WTC11 (cell line): ENCODE data around the gene MAP4K4. TPM values are rescaled to one million over a fixed set of nuclear protein-coding genes. Genes with fewer than 3 reads are reported as not detected.

Experiments used
- ATAC-seq: fragments of 200-7000 bp; cut with Tn5 transposase; 2 replicates; pipeline ENCODE4 v1.10.0; 2021; ENCODE audit warnings: mild to moderate bottlenecking, moderate library complexity
- CTCF ChIA-PET: fragments of 300-600 bp; sonication (Branson Sonifier 250); formaldehyde crosslinking; loops from one replicate; lab custom pipeline; 2021; ENCODE audit warnings: antibody characterized with exemption; lab: Charles Lee
- POLR2A ChIA-PET: fragments of 350-600 bp; sonication (Branson Sonifier 250); formaldehyde crosslinking; loops from one replicate; lab custom pipeline; 2021; ENCODE audit warnings: antibody characterized with exemption; lab: Charles Lee
- DNase-seq: peaks from one replicate; pipeline ENCODE4 v3.0.0; 2021; ENCODE audit warnings: low spot score
- H3K27ac Mint-ChIP-seq: 2 replicates; pipeline ENCODE4 v1.8.0; 2021; ENCODE audit warnings: mixed read lengths
- H3K27me3 Mint-ChIP-seq: 2 replicates; pipeline ENCODE4 v1.8.0; 2021; ENCODE audit warnings: low read depth, mild to moderate bottlenecking, moderate library complexity, mixed read lengths
- H3K36me3 Mint-ChIP-seq: 2 replicates; pipeline ENCODE4 v1.8.0; 2021; ENCODE audit warnings: mixed read lengths
- H3K4me1 Mint-ChIP-seq: 2 replicates; pipeline ENCODE4 v1.8.0; 2022; ENCODE audit warnings: mixed read lengths
- H3K4me3 Mint-ChIP-seq: 2 replicates; pipeline ENCODE4 v1.8.0; 2021; ENCODE audit warnings: mild to moderate bottlenecking, moderate library complexity, mixed read lengths
- H3K9me3 Mint-ChIP-seq: 2 replicates; pipeline ENCODE4 v1.8.0; 2021; ENCODE audit warnings: mixed read lengths
- ARID4B ChIP-seq: sonication (generic); formaldehyde crosslinking; IDR thresholded peaks from 2 replicates; pipeline ENCODE4 v1.8.0; 2023; ENCODE audit warnings: missing genetic modification reagents, mild to moderate bottlenecking, borderline replicate concordance
- CBFB ChIP-seq: sonication (generic); formaldehyde crosslinking; IDR thresholded peaks from 2 replicates; pipeline ENCODE4 v1.8.1; 2022; ENCODE audit warnings: mild to moderate bottlenecking, low read depth, missing genetic modification reagents
- ERG ChIP-seq: fragments of 250-450 bp; sonication (Bioruptor Pico); IDR thresholded peaks from 2 replicates; pipeline ENCODE4 v1.8.0; 2021; ENCODE audit warnings: mild to moderate bottlenecking
- ETV6 ChIP-seq: sonication (generic); formaldehyde crosslinking; IDR thresholded peaks from 2 replicates; pipeline ENCODE4 v1.8.1; 2022; ENCODE audit warnings: mild to moderate bottlenecking, missing genetic modification reagents
- FOXP1 ChIP-seq: sonication (generic); formaldehyde crosslinking; IDR thresholded peaks from 2 replicates; pipeline ENCODE4 v1.8.0; 2022; ENCODE audit warnings: missing genetic modification reagents, mild to moderate bottlenecking, moderate library complexity, borderline replicate concordance
- GABPB1 ChIP-seq: sonication (generic); formaldehyde crosslinking; IDR thresholded peaks from 2 replicates; pipeline ENCODE4 v1.8.1; 2023; ENCODE audit warnings: mild to moderate bottlenecking, missing genetic modification reagents
- GRHL2 ChIP-seq: fragments of 250-450 bp; sonication (Bioruptor Pico); IDR thresholded peaks from 2 replicates; pipeline ENCODE4 v1.8.0; 2022; ENCODE audit warnings: mild to moderate bottlenecking, moderate library complexity; ENCODE audit not compliant: insufficient replicate concordance, severe bottlenecking
- HMGA2 ChIP-seq: fragments of 250-450 bp; sonication (Bioruptor Pico); IDR thresholded peaks from 2 replicates; pipeline ENCODE4 v1.4.0; 2021; ENCODE audit warnings: mild to moderate bottlenecking, moderate library complexity
- OVOL2 ChIP-seq: fragments of 250-450 bp; sonication (Bioruptor Pico); IDR thresholded peaks from 2 replicates; pipeline ENCODE4 v1.9.0; 2021; ENCODE audit warnings: mild to moderate bottlenecking, borderline replicate concordance
- ZNF317 ChIP-seq: sonication (generic); formaldehyde crosslinking; IDR thresholded peaks from 2 replicates; pipeline ENCODE4 v1.8.1; 2023; ENCODE audit warnings: low read depth, mild to moderate bottlenecking, moderate library complexity, missing genetic modification reagents, borderline replicate concordance
- ZNF423 ChIP-seq: fragments of 250-450 bp; sonication (Bioruptor Pico); IDR thresholded peaks from 2 replicates; pipeline ENCODE4 v2.1.2; 2022; ENCODE audit warnings: mild to moderate bottlenecking, moderate library complexity
- total RNA-seq: library from RNA; stranded (reverse); gene quantifications from 3 replicates; pipeline ENCODE4 v1.2.3, GENCODE V29; 2021
- TF ChIP-seq, protein P1 (sequence below): sonication (generic); formaldehyde crosslinking; IDR thresholded peaks from 2 replicates; pipeline ENCODE4 v1.8.1; 2023; ENCODE audit warnings: mild to moderate bottlenecking, missing genetic modification reagents, borderline replicate concordance
- TF ChIP-seq, protein P2 (sequence below): fragments of 250-450 bp; sonication (Bioruptor Pico); IDR thresholded peaks from 2 replicates; pipeline ENCODE4 v1.9.0; 2021; ENCODE audit warnings: mild to moderate bottlenecking, borderline replicate concordance
- TF ChIP-seq, protein P3 (sequence below): sonication (generic); formaldehyde crosslinking; IDR thresholded peaks from 2 replicates; pipeline ENCODE4 v1.8.0; 2023; ENCODE audit warnings: missing genetic modification reagents
- TF ChIP-seq, protein P4 (sequence below): sonication (generic); formaldehyde crosslinking; IDR thresholded peaks from 2 replicates; pipeline ENCODE4 v1.8.1; 2022; ENCODE audit warnings: mild to moderate bottlenecking, moderate library complexity, missing genetic modification reagents
- TF ChIP-seq, protein P5 (sequence below): fragments of 250-450 bp; sonication (Bioruptor Pico); IDR thresholded peaks from 2 replicates; pipeline ENCODE4 v2.1.2; 2022; ENCODE audit warnings: mild to moderate bottlenecking, moderate library complexity
- TF ChIP-seq, protein P6 (sequence below): sonication (generic); formaldehyde crosslinking; IDR thresholded peaks from 2 replicates; pipeline ENCODE4 v1.8.0; 2022; ENCODE audit warnings: mild to moderate bottlenecking, missing genetic modification reagents
- TF ChIP-seq, protein P7 (sequence below): fragments of 250-450 bp; sonication (Bioruptor Pico); IDR thresholded peaks from 2 replicates; pipeline ENCODE4 v1.9.0; 2021; ENCODE audit warnings: moderate library complexity, mild to moderate bottlenecking, inconsistent platforms, borderline replicate concordance

MAP4K4 gene
- total RNA-seq, 1 experiment from 2014 or later: 112 TPM

DNA sequence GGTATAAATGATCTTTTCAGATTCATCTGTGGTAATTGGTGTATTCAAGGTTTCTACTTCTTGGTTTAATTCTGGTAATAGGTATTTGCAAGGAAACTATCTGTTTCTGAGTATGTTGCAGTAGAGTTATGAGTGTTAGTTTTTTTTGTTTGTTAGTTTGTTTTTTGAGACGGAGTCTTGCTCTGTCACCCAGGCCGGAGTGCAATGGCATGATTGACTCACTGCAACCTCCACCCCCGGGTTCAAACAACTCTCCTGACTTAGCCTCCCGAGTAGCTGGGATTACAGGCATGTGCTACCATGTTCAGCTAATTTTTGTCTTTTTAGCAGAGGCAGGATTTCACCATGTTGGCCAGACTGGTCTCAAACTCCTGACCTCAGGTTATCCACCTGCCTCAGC lies 233.3 kb downstream of the MAP4K4 start:
- no peak overlapping the region for H3K27ac Mint-ChIP-seq

More for the DNA sequence above, 233.3 kb downstream of the MAP4K4 start:
- ChIA-PET CTCF (no interaction called here), POLR2A (no interaction called here)
- ATAC-seq: no peak
- TF ChIP-seq, protein P1, sequence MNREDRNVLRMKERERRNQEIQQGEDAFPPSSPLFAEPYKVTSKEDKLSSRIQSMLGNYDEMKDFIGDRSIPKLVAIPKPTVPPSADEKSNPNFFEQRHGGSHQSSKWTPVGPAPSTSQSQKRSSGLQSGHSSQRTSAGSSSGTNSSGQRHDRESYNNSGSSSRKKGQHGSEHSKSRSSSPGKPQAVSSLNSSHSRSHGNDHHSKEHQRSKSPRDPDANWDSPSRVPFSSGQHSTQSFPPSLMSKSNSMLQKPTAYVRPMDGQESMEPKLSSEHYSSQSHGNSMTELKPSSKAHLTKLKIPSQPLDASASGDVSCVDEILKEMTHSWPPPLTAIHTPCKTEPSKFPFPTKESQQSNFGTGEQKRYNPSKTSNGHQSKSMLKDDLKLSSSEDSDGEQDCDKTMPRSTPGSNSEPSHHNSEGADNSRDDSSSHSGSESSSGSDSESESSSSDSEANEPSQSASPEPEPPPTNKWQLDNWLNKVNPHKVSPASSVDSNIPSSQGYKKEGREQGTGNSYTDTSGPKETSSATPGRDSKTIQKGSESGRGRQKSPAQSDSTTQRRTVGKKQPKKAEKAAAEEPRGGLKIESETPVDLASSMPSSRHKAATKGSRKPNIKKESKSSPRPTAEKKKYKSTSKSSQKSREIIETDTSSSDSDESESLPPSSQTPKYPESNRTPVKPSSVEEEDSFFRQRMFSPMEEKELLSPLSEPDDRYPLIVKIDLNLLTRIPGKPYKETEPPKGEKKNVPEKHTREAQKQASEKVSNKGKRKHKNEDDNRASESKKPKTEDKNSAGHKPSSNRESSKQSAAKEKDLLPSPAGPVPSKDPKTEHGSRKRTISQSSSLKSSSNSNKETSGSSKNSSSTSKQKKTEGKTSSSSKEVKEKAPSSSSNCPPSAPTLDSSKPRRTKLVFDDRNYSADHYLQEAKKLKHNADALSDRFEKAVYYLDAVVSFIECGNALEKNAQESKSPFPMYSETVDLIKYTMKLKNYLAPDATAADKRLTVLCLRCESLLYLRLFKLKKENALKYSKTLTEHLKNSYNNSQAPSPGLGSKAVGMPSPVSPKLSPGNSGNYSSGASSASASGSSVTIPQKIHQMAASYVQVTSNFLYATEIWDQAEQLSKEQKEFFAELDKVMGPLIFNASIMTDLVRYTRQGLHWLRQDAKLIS (CRISPR knock-in tag): no peak
- TF ChIP-seq OVOL2: no peak
- TF ChIP-seq, protein P2, sequence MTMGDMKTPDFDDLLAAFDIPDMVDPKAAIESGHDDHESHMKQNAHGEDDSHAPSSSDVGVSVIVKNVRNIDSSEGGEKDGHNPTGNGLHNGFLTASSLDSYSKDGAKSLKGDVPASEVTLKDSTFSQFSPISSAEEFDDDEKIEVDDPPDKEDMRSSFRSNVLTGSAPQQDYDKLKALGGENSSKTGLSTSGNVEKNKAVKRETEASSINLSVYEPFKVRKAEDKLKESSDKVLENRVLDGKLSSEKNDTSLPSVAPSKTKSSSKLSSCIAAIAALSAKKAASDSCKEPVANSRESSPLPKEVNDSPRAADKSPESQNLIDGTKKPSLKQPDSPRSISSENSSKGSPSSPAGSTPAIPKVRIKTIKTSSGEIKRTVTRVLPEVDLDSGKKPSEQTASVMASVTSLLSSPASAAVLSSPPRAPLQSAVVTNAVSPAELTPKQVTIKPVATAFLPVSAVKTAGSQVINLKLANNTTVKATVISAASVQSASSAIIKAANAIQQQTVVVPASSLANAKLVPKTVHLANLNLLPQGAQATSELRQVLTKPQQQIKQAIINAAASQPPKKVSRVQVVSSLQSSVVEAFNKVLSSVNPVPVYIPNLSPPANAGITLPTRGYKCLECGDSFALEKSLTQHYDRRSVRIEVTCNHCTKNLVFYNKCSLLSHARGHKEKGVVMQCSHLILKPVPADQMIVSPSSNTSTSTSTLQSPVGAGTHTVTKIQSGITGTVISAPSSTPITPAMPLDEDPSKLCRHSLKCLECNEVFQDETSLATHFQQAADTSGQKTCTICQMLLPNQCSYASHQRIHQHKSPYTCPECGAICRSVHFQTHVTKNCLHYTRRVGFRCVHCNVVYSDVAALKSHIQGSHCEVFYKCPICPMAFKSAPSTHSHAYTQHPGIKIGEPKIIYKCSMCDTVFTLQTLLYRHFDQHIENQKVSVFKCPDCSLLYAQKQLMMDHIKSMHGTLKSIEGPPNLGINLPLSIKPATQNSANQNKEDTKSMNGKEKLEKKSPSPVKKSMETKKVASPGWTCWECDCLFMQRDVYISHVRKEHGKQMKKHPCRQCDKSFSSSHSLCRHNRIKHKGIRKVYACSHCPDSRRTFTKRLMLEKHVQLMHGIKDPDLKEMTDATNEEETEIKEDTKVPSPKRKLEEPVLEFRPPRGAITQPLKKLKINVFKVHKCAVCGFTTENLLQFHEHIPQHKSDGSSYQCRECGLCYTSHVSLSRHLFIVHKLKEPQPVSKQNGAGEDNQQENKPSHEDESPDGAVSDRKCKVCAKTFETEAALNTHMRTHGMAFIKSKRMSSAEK (CRISPR knock-in tag): no peak
- TF ChIP-seq CBFB (CRISPR knock-in tag): no peak
- TF ChIP-seq ARID4B: no peak
- TF ChIP-seq, protein P3, sequence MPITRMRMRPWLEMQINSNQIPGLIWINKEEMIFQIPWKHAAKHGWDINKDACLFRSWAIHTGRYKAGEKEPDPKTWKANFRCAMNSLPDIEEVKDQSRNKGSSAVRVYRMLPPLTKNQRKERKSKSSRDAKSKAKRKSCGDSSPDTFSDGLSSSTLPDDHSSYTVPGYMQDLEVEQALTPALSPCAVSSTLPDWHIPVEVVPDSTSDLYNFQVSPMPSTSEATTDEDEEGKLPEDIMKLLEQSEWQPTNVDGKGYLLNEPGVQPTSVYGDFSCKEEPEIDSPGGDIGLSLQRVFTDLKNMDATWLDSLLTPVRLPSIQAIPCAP (CRISPR knock-in tag): no peak
- no peak for TF ChIP-seq ERG (CRISPR knock-in tag)
- TF ChIP-seq ZNF423 (CRISPR knock-in tag): no peak
- TF ChIP-seq, protein P4, sequence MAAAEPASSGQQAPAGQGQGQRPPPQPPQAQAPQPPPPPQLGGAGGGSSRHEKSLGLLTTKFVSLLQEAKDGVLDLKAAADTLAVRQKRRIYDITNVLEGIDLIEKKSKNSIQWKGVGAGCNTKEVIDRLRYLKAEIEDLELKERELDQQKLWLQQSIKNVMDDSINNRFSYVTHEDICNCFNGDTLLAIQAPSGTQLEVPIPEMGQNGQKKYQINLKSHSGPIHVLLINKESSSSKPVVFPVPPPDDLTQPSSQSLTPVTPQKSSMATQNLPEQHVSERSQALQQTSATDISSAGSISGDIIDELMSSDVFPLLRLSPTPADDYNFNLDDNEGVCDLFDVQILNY (CRISPR knock-in tag): no peak
- no peak for TF ChIP-seq ZNF317 (CRISPR knock-in tag)
- TF ChIP-seq, protein P5, sequence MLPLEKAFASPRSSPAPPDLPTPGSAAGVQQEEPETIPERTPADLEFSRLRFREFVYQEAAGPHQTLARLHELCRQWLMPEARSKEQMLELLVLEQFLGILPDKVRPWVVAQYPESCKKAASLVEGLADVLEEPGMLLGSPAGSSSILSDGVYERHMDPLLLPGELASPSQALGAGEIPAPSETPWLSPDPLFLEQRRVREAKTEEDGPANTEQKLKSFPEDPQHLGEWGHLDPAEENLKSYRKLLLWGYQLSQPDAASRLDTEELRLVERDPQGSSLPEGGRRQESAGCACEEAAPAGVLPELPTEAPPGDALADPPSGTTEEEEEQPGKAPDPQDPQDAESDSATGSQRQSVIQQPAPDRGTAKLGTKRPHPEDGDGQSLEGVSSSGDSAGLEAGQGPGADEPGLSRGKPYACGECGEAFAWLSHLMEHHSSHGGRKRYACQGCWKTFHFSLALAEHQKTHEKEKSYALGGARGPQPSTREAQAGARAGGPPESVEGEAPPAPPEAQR (CRISPR knock-in tag): no peak
- no peak for TF ChIP-seq GABPB1 (CRISPR knock-in tag)
- TF ChIP-seq FOXP1: no peak
- TF ChIP-seq HMGA2 (CRISPR knock-in tag): no peak
- TF ChIP-seq, protein P6, sequence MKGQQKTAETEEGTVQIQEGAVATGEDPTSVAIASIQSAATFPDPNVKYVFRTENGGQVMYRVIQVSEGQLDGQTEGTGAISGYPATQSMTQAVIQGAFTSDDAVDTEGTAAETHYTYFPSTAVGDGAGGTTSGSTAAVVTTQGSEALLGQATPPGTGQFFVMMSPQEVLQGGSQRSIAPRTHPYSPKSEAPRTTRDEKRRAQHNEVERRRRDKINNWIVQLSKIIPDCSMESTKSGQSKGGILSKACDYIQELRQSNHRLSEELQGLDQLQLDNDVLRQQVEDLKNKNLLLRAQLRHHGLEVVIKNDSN (CRISPR knock-in tag): no peak
- no peak for TF ChIP-seq GRHL2 (CRISPR knock-in tag)
- TF ChIP-seq, protein P7, sequence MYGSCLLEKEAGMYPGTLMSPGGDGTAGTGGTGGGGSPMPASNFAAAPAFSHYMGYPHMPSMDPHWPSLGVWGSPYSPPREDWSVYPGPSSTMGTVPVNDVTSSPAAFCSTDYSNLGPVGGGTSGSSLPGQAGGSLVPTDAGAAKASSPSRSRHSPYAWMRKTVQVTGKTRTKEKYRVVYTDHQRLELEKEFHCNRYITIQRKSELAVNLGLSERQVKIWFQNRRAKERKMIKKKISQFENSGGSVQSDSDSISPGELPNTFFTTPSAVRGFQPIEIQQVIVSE: no peak
- no peak for TF ChIP-seq ETV6 (CRISPR knock-in tag)
- H3K36me3 Mint-ChIP-seq: peaks cover 23% of the 10 kb centered on the region
- H3K9me3 Mint-ChIP-seq: peaks cover 50% of the 10 kb centered on the region
- H3K27me3 Mint-ChIP-seq: peaks cover 7% of the 10 kb centered on the region; the same call in 1 of the 2 replicates
- no peak for DNase-seq
- H3K4me3 Mint-ChIP-seq: no peak overlapping the region
- 0 out of 2 replicates have a peak, but pooled peaks cover 3% of the 10 kb centered on the region for H3K4me1 Mint-ChIP-seq
